SJSA1 (cell line): ENCODE data around the gene REPIN1. TPM values are rescaled to one million over a fixed set of nuclear protein-coding genes. Genes with fewer than 3 reads are reported as not detected.

Source experiments
- DNase-seq, 2 experiments: peaks; one replicate each; pipeline ENCODE4 v3.0.0-alpha.2; 2015 to 2020; ENCODE audit warnings: low spot score in 2 of 2, low read depth in 1 of 2
- H3K27ac ChIP-seq: fragments of 250-450 bp; sonication (Bioruptor Pico); 2 replicates; pipeline ENCODE4 v1.5.1; 2020; ENCODE audit warnings: mild to moderate bottlenecking, moderate library complexity
- H3K27me3 ChIP-seq: fragments of 250-450 bp; sonication (Bioruptor Pico); replicated peaks from 2 replicates; pipeline ENCODE4 v1.5.1; 2020; ENCODE audit warnings: mild to moderate bottlenecking, moderate library complexity
- H3K36me3 ChIP-seq: fragments of 250-450 bp; sonication (Bioruptor Pico); 2 replicates; pipeline ENCODE4 v1.5.1; 2020; ENCODE audit warnings: mild to moderate bottlenecking
- H3K4me1 ChIP-seq: fragments of 250-450 bp; sonication (Bioruptor Pico); replicated peaks from 2 replicates; pipeline ENCODE4 v1.6.1; 2021; ENCODE audit warnings: mild to moderate bottlenecking
- H3K4me3 ChIP-seq: fragments of 250-450 bp; sonication (Bioruptor Pico); 2 replicates; pipeline ENCODE4 v1.5.1; 2020; ENCODE audit warnings: mild to moderate bottlenecking
- H3K9me3 ChIP-seq: fragments of 250-450 bp; sonication (Bioruptor Pico); replicated peaks from 2 replicates; pipeline ENCODE4 v1.5.1; 2020; ENCODE audit warnings: mild to moderate bottlenecking
- total RNA-seq: library from RNA; depleted of rRNA; stranded (reverse); fragments of >200 nt; shearing (Covaris generic); gene quantifications from 2 replicates; pipeline ENCODE4 v1.2.3, GENCODE V29; 2014

Gene REPIN1
- total RNA-seq, 1 experiment from 2014 or later = 62.4 TPM

- H3K27ac ChIP-seq = no peak within 1 kb of the TSS
These were observed 27.1 kb upstream of the REPIN1 start, which contains the start of gene RARRES2 for GRCh38 chr7:150341263-150342120. Gene RARRES2, minus strand, starts transcription at chr7:150341629. Its CDS starts 1,020 bp downstream, at chr7:150340609.

GRCh38 chr7:150342121-150342408, 26.6 kb upstream of the REPIN1 start:
- DNase-seq = no peak
- no peaks in the 10 kb centered on the region for H3K36me3 ChIP-seq
- H3K27me3 ChIP-seq = peaks cover 6% of the 10 kb centered on the region; the same call in 1 of the 2 replicates
- H3K4me3 ChIP-seq = no peak overlapping the region
- no peaks in the 10 kb centered on the region; the same call in 1 of the 2 replicates for H3K9me3 ChIP-seq
- H3K27ac ChIP-seq = no peak overlapping the region
- H3K4me1 ChIP-seq = no peaks in the 10 kb centered on the region

More at GRCh38 chr7:150341263-150342120, 27.1 kb upstream of the REPIN1 start, which contains the start of gene RARRES2:
- Histone ChIP-seq H3K36me3 (no peaks in the 10 kb centered on the region), H3K4me3 (no peak within 1 kb of the TSS), H3K27me3 (peaks cover 6% of the 10 kb centered on the region; the same call in 1 of the 2 replicates), H3K4me1 (no peaks in the 10 kb centered on the region), H3K9me3 (no peaks in the 10 kb centered on the region; the same call in 1 of the 2 replicates)
- no peak for DNase-seq

GRCh38 chr7:150343225-150343624, 25.4 kb upstream of the REPIN1 start:
- Histone ChIP-seq H3K4me1 (no peaks in the 10 kb centered on the region), H3K4me3 (no peak overlapping the region), H3K36me3 (no peaks in the 10 kb centered on the region), H3K27ac (no peak overlapping the region), H3K27me3 (peaks cover 6% of the 10 kb centered on the region; the same call in 1 of the 2 replicates), H3K9me3 (no peaks in the 10 kb centered on the region; the same call in 1 of the 2 replicates)
- DNase-seq = no peak

GRCh38 chr7:150344299-150344698, 24.3 kb upstream of the REPIN1 start:
- Histone ChIP-seq H3K4me3 (no peak overlapping the region), H3K27ac (no peak overlapping the region), H3K4me1 (no peaks in the 10 kb centered on the region), H3K36me3 (no peaks in the 10 kb centered on the region), H3K27me3 (peaks cover 6% of the 10 kb centered on the region; the same call in 1 of the 2 replicates), H3K9me3 (no peaks in the 10 kb centered on the region; the same call in 1 of the 2 replicates)
- no peak for DNase-seq

- no peak overlapping the region for H3K4me3 ChIP-seq
- no peaks in the 10 kb centered on the region; the same call in 1 of the 2 replicates for H3K9me3 ChIP-seq
- no peaks in the 10 kb centered on the region for H3K4me1 ChIP-seq
- peaks cover 6% of the 10 kb centered on the region; the same call in 1 of the 2 replicates for H3K27me3 ChIP-seq
- no peaks in the 10 kb centered on the region for H3K36me3 ChIP-seq
- H3K27ac ChIP-seq = no peak overlapping the region
- no peak for DNase-seq
These were observed 23.6 kb upstream of the REPIN1 start for GRCh38 chr7:150345012-150345411.

DNA sequence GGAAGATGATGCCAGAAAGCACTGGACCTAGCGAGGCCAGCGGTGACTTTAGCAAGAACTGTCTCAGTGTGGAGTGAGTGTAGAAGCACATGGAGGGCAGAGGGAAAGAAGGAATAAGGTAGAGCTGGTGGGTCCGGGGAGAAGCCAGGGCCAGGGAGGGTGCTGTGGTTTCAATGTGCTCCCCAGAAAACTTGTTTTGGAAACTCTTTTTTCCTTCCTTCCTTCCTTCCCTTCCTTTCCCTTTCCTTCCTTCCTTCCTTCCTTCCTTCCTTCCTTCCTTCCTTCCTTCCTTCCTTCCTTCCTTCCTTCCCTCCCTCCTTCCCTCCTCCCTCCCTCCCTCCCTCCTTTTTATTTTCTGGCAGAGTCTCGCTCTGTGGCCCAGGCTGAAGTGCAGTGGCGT, 21.7 kb upstream of the REPIN1 start:
- no peak for DNase-seq
- no peak overlapping the region for H3K27ac ChIP-seq
- H3K9me3 ChIP-seq = no peaks in the 10 kb centered on the region; the same call in 1 of the 2 replicates
- H3K36me3 ChIP-seq = no peaks in the 10 kb centered on the region
- no peaks in the 10 kb centered on the region for H3K4me1 ChIP-seq
- peaks cover 6% of the 10 kb centered on the region; the same call in 1 of the 2 replicates for H3K27me3 ChIP-seq
- H3K4me3 ChIP-seq = no peak overlapping the region

DNA sequence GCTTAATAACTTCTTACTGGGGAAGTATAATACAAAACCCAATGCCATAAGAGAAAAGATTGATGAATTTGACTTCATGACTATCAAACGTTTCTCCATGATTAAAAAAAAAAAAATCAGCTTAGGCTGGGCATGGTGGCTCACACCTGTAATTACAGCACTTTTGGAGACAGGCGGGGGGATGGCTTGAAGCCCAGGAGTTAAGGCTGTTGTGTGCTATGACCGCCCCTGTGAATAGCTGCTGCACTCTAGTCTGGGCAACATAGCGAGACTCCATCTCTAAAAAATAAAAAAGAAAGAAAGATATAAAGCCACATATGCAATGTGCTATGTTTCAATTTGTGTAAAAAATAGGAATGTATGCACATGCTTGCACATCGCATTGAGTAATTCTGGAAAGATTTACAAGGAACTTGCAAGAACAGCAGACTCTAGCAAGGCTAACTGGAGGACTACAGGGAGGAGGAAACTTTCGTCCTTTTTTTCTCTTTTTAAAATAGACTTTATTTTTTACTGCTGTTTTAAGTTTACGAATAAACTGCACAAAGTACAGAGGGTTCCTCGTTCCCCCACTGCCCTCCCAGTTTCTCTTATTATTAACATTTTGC, 16.9 kb upstream of the REPIN1 start:
- H3K27me3 ChIP-seq = no peaks in the 10 kb centered on the region
- no peak for DNase-seq
- no peaks in the 10 kb centered on the region for H3K36me3 ChIP-seq
- H3K9me3 ChIP-seq = no peaks in the 10 kb centered on the region
- no peak overlapping the region for H3K4me3 ChIP-seq
- no peak overlapping the region for H3K27ac ChIP-seq
- no peaks in the 10 kb centered on the region for H3K4me1 ChIP-seq

GRCh38 chr7:150355666-150356059, 13.0 kb upstream of the REPIN1 start:
- Histone ChIP-seq H3K4me3 (no peak overlapping the region), H3K4me1 (no peaks in the 10 kb centered on the region), H3K9me3 (no peaks in the 10 kb centered on the region), H3K36me3 (no peaks in the 10 kb centered on the region), H3K27me3 (no peaks in the 10 kb centered on the region), H3K27ac (no peak overlapping the region)
- no peak for DNase-seq

DNA sequence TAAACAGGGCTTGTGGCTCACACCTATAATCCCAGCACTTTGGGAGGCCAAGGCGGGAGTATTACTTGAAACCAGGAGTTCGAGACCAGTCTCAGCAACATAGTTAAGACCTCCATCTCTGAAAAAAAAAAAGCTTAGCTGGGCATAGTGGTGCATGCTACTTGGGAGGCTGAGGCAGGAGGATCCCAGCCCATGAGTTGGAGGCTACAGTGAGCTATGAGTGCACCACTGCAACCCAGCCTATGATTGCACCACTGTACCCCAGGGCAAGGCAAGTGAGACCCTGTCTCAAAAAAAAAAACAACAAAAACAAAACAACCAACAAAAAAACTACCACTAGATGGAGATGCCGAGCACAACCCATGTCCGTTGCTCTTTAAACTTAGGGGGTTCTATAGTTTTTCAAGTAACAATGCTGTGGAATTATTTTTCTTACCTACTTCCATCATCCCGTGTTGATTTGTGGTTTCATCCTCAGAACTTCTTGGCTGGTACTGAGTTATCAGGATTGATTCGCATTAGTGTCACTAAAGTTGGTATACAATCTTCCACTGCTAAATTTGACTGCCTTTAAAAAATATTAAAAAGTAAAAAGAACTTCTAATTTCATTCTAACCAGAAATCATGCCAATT, 12.2 kb upstream of the REPIN1 start:
- no peaks in the 10 kb centered on the region for H3K27me3 ChIP-seq
- peak in 1 of 2 experiments; percentile 39 for DNase-seq
- no peaks in the 10 kb centered on the region for H3K4me1 ChIP-seq
- no peaks in the 10 kb centered on the region for H3K36me3 ChIP-seq
- no peak overlapping the region for H3K4me3 ChIP-seq
- no peak overlapping the region for H3K27ac ChIP-seq
- no peaks in the 10 kb centered on the region for H3K9me3 ChIP-seq

- H3K27ac ChIP-seq = no peak overlapping the region
- no peaks in the 10 kb centered on the region for H3K36me3 ChIP-seq
- no peaks in the 10 kb centered on the region for H3K9me3 ChIP-seq
- no peak for DNase-seq
- H3K27me3 ChIP-seq = no peaks in the 10 kb centered on the region
- no peak overlapping the region for H3K4me3 ChIP-seq
- no peaks in the 10 kb centered on the region for H3K4me1 ChIP-seq
These were observed 11.4 kb upstream of the REPIN1 start for GRCh38 chr7:150357270-150357669.

DNA sequence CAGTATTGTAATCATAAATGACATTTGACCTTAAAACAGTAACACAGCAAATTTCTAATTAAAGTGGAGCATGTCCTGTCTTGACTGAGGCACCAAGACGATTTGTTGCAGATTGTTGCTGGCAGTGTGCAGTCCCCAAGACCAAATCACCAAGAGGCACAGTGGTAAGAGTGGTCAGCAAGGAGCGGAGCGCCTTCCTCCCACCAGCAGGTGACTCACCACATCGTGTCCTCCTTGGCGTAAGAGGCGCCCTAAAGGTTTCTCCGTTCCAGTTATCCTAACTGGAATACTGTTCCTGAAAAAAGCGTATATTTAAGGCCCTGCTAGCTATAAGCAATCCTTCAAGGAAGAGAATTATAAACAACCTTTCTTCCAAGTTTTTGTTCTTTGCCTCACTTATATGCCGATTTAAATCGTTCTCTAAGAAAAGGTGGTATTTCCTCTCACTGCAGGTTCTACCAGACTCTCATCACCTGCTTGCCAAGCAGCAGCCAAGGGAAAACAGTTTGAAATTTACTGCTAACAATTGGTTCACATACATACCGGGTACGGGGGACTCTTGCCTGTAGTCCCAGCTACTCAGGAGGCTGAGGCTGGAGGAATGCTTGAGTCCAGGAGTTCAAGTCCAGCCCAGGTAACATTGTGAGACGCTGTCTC, 10.7 kb upstream of the REPIN1 start:
- DNase-seq = no peak

GRCh38 chr7:150358433-150358832, 10.2 kb upstream of the REPIN1 start:
- no peaks in the 10 kb centered on the region for H3K9me3 ChIP-seq
- H3K4me3 ChIP-seq = no peak overlapping the region
- H3K27me3 ChIP-seq = no peaks in the 10 kb centered on the region
- no peaks in the 10 kb centered on the region for H3K36me3 ChIP-seq
- no peaks in the 10 kb centered on the region for H3K4me1 ChIP-seq
- no peak overlapping the region for H3K27ac ChIP-seq
- no peak for DNase-seq

More for the DNA sequence above, 10.7 kb upstream of the REPIN1 start:
- no peaks in the 10 kb centered on the region for H3K9me3 ChIP-seq
- no peaks in the 10 kb centered on the region for H3K4me1 ChIP-seq
- no peaks in the 10 kb centered on the region for H3K36me3 ChIP-seq
- H3K27ac ChIP-seq = no peak overlapping the region
- H3K4me3 ChIP-seq = no peak overlapping the region
- H3K27me3 ChIP-seq = no peaks in the 10 kb centered on the region

DNA sequence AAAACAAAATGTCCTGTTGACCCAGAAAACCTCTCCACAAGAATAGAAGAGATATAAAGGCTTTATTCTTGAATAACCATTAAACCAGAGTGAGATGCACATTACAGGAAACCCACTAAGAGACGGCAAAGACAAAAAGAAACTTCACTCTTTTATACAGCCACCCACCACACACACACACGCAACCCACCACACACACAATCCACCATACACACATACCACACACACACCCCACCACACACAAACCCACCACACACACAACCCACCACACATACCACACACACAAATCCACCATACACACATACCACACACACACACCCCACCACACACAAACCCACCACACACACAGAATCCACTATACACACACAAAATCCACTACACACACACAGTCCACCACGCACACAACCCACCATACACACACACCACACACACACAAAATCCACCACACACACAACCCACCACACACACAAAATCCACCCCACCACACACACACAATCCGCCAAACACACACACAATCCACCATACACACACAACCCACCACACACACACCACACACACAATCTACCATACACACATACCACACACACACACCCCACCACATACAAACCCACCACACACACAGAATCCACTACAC, 9.5 kb upstream of the REPIN1 start:
- no peak overlapping the region for H3K27ac ChIP-seq

More for the DNA sequence above, 9.5 kb upstream of the REPIN1 start:
- Histone ChIP-seq H3K27me3 (no peaks in the 10 kb centered on the region), H3K4me3 (no peak overlapping the region), H3K9me3 (no peaks in the 10 kb centered on the region), H3K4me1 (no peaks in the 10 kb centered on the region), H3K36me3 (no peaks in the 10 kb centered on the region)
- no peak for DNase-seq
